Medulla oblongata (tissue), 1 donor: Measurements from ENCODE around the gene PYGO2.
"Not testable (repeated sequence)": the region's sequence is repeated elsewhere in the genome, so short reads cannot be mapped to it uniquely, and the experiment has no call there.

Source experiments
- DNase-seq: peaks from one replicate; pipeline ENCODE4 v3.0.0-alpha.2; 2015; ENCODE audit errors: extremely low spot score

Gene PYGO2

DNA sequence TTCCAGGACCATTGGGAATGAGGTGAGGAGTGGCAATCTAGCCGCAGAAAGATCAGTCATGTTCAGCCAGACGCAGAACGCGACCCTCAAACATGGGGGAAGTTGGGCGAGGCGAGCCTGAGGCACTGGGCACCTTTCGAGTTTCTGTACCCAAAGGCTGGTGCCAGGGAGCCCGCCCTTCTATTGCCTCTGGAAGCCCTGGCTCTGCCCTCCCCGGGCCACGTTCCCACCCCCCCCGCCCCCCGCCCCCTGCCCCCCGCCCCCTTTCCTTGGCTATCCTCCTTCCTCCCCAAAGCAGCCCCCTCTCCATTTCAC, 38.8 kb upstream of the PYGO2 start:
- DNase-seq: no peak

- DNase-seq: no peak
These were observed 38.2 kb upstream of the PYGO2 start for GRCh38 chr1:154999571-155000410.

DNA sequence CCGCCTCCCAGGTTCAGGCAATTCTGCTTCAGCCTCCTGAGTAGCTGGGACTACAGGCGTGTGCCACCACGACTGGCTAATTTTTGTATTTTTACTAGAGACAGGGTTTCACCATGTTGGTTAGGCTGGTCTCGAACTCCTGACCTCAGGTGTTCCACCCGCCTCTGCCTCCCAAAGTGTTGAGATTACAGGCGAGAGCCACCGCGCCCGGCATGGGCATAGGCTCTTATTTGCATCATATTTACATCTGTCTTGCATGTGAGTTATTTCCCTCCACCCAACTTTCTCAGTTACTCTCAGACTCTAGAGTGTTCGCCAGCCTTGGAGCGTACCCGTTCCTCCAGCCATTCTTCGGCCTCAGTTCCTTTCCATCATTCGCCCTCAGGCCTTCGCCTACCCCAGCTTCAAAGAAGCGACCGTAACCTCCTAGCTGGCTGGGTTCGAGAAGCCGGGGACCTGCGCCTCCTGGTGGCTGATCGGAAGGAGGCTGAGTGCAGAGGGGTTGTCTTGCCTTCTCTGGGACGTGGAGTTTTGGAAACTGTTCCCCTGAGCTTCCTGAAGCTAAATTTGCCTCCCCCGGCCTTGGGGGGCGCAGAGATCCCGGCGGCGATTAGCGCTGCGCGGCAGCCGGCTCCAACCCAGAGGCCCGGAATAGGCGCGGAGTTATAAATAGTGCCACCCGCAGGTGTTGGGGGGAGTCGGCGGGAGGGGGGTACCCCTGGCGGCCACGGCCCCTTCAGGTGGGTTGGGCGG, 37.4 kb upstream of the PYGO2 start:
- DNase-seq: no peak

GRCh38 chr1:154998201-154998780, 36.7 kb upstream of the PYGO2 start:
- no peak for DNase-seq

DNA sequence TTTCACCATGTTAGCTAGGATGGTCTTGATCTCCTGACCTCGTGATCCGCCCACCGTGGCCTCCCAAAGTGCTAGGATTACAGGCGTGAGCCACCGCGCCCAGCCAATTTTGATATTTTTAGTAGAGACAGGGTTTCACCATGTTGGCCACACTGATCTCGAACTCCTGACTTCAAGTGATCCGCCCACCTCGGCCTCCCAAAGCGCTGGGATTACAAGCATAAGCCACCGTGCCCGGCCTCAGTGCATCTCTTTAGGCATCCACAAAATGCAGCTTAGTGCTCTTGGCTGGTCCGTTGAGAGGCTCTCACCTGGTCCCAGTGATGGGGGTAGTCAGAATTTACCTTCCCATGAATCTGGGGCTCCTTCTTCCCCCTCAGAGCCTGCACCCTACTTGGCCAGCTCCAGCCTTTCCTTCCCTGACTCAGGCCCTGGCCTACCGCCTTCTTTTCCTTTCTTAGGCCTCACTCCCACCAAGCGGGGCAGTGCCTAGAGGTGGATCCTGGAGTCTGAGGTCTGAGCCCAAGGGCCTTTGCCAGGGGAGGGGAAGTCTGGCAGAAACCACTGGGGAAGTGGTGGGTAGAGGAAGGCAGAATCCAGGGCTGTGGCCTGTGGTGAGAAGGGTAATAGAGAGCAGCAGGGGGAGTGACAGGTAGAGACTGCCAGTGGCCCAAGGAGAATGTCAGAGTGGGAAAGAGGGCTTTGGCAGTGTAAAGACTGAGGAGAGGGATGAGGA, 35.6 kb upstream of the PYGO2 start:
- DNase-seq: no peak

- peak; percentile 81 for DNase-seq
These were observed 33.9 kb upstream of the PYGO2 start for GRCh38 chr1:154995301-154995983.

GRCh38 chr1:154994591-154994990, 33.0 kb upstream of the PYGO2 start:
- no peak for DNase-seq

GRCh38 chr1:154994269-154994587, 32.6 kb upstream of the PYGO2 start:
- DNase-seq: no peak

DNA sequence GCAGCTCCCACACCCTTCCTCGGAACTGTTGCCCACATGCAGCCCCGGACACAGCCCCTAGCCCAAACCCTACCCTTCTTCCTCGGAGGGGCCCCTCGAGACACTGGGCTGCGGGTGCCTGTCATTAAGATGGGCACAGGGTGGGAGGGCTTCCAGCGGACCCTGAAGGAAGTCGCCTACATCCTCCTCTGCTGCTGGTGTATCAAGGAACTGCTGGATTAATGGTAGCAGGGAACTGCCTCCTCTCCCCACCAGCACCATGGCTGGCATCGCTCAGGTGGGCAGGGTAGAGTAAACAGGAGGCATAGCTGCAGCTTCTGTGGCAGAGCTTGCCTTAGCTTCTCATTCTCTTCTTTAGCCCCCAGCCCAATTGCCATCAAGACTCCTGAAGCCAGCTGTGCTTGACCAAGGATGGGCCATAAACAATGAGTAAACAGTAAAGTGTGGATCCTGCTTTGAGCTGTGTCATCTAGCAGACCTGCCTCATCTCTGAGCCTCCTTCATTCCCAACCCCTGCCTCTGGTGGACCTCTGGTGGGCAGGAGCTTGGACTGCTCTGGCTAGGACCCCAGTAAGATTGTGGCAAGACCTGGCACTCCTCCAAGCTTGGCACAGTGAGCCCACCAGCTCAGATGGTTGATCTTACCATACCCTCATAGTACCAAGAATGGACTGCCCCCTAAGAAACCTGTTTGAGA, 32.1 kb upstream of the PYGO2 start, which contains the start of gene LENEP:
TSS of gene LENEP (plus strand) at position 15 of the 697 bp plus-strand sequence. CDS start at position 37, 22 bp downstream.
- DNase-seq: no peak

GRCh38 chr1:154992721-154993571, 31.4 kb upstream of the PYGO2 start:
- peak; percentile 3 for DNase-seq

DNA sequence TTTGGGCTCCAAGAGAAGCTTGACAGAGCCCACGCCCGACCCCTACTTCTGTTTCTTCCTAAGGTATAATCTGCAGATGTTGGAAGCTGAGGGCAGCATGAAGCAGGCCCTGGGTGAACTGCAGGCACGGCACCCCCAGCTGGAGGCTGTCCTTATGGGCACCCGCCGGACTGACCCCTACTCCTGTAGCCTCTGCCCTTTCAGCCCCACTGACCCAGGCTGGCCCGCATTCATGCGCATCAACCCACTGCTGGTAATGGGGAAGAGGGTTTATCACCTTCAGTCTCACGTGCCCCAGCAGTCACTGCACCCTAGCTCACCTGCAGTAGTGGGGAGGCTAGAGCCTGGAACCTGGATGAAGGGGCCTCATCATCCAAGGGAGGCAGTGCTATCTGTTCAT, 28.7 kb upstream of the PYGO2 start:
- no peak for DNase-seq

DNA sequence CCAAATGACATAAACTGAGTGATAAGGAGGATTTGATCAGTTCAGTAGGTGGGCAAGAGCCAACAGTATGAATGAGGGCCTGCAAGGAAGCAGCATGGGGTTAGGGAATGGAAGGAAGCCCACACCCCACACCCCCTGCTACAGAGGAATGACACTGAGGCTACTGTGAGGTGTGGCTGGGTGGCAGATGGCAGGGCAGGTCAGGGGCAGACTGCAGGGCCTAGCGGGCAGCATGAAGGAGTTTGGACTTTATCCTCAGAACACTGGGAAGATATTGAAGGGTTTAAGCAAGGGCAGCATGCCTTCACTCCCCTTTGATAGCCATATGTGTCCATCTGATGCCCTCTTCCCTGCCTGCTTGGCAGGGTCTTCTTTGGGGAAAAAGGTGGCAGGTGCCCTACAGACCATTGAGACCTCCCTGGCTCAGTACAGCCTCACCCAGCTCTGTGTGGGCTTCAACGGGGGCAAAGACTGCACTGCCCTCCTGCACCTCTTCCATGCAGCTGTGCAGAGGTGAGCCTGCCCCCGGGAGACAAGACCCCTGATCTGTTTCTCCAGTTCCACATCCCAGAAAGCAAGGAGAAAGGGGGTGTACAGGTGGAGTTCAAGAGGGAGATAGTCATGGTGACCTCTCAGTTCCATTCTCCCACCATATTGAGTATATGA, 27.7 kb upstream of the PYGO2 start:
- DNase-seq: no peak

DNA sequence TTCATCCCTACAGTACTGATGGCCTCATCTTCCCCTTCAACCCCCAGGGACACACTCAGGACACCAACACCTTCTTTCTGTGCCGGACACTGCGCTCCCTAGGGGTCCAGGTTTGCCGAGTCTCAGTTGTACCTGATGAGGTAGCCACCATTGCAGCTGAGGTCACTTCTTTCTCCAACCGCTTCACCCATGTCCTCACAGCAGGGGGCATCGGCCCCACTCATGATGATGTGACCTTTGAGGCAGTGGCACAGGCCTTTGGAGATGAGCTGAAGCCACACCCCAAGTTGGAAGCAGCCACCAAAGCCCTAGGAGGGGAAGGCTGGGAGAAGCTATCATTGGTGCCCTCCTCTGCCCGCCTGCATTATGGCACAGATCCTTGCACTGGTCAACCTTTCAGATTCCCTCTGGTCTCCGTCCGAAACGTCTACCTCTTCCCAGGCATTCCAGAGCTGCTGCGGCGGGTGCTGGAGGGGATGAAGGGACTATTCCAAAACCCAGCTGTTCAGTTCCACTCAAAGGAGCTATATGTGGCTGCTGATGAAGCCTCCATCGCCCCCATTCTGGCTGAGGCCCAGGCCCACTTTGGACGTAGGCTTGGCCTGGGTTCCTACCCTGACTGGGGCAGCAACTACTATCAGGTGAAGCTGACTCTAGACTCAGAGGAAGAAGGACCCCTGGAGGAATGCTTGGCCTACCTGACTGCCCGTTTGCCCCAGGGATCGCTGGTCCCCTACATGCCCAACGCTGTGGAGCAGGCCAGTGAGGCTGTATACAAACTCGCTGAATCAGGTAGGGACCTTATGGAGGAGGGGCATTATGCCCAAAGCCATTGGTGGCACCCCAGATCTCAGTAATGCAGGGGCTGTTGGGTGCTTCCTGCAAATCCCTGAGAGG, 26.7 kb upstream of the PYGO2 start:
- no peak for DNase-seq

DNA sequence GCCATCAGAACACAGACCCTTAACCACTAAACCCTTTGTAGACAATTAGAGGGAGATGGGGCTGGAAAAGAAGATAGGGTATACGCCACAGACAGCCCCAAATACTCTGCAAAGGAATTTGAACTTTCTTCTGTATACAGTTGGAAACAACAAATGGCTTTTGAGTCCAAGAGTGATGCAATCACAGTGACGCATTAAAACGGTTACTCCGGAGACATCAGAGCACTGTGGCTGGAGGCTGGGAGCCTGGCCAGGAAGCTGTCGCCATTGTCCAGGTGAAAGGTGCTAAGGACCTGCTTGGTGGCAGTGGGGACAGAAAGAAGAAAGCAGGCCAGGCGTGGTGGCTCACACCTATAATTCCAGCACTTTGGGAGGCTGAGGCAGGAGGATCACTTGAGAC, 25.7 kb upstream of the PYGO2 start:
- DNase-seq: no peak

GRCh38 chr1:154986736-154987135, 25.2 kb upstream of the PYGO2 start:
- not testable (repeated sequence) for DNase-seq

GRCh38 chr1:154983776-154984466, 22.3 kb upstream of the PYGO2 start:
- DNase-seq: no peak

GRCh38 chr1:154982897-154983648, 21.5 kb upstream of the PYGO2 start, which contains the start of gene FLAD1:
TSS of gene FLAD1 (plus strand) at chr1:154983344. CDS start at chr1:154983695, 351 bp downstream.
- DNase-seq: peak; percentile 99
